A673 (cell line): ENCODE data around the gene ITPR1. TPM values are rescaled to one million over a fixed set of nuclear protein-coding genes. Genes with fewer than 3 reads are reported as not detected.

Experiments
- BruUV-seq: library from RNA; stranded (reverse); fragments of 400-500 nt; replicated peaks from 2 replicates; lab custom pipeline; 2021; lab: Mats Ljungman, UMichigan
- CTCF ChIA-PET: fragments of 300-600 bp; sonication (Branson Sonifier 250); formaldehyde crosslinking; loops from one replicate; lab custom pipeline; 2022; ENCODE audit warnings: antibody characterized with exemption; lab: Charles Lee
- POLR2A ChIA-PET: fragments of 300-600 bp; sonication (Branson Sonifier 250); formaldehyde crosslinking; loops from one replicate; lab custom pipeline; 2022; ENCODE audit warnings: antibody characterized with exemption; ENCODE audit not compliant: low non-redundant PET; lab: Charles Lee
- DNase-seq: peaks from one replicate; pipeline ENCODE4 v3.0.0-alpha.2; 2015; ENCODE audit warnings: low spot score
- H3K27ac ChIP-seq: fragments of 200-600 bp; sonication (generic); 2 replicates; pipeline ENCODE4 v1.5.1; 2016; ENCODE audit warnings: mixed run types, low read depth, mild to moderate bottlenecking, mixed read lengths, antibody characterized with exemption, low read length; ENCODE audit not compliant: poor library complexity, severe bottlenecking
- H3K27me3 ChIP-seq: fragments of 200-600 bp; sonication (generic); replicated peaks from 2 replicates; pipeline ENCODE4 v1.6.1; 2017; ENCODE audit warnings: mixed run types, low read depth, mild to moderate bottlenecking, mixed read lengths, antibody characterized with exemption, low read length; ENCODE audit not compliant: insufficient read depth, poor library complexity
- H3K36me3 ChIP-seq: fragments of 200-600 bp; sonication (generic); 2 replicates; pipeline ENCODE4 v1.6.1; 2016; ENCODE audit warnings: mixed run types, mild to moderate bottlenecking, mixed read lengths, antibody characterized with exemption, low read length; ENCODE audit not compliant: insufficient read depth, poor library complexity, severe bottlenecking
- H3K4me1 ChIP-seq: fragments of 200-600 bp; sonication (generic); 2 replicates; pipeline ENCODE4 v1.6.1; 2017; ENCODE audit warnings: mixed run types, mild to moderate bottlenecking, mixed read lengths, antibody characterized with exemption, low read length; ENCODE audit not compliant: insufficient read depth, poor library complexity, severe bottlenecking
- H3K4me3 ChIP-seq: fragments of 200-600 bp; sonication (generic); 2 replicates; pipeline ENCODE4 v1.5.1; 2016; ENCODE audit warnings: low read depth, mixed run types, mild to moderate bottlenecking, mixed read lengths, low read length; ENCODE audit not compliant: poor library complexity, severe bottlenecking
- H3K9me3 ChIP-seq: fragments of 200-600 bp; sonication (generic); 2 replicates; pipeline ENCODE4 v1.6.1; 2016; ENCODE audit warnings: mixed run types, low read depth, mild to moderate bottlenecking, mixed read lengths, antibody characterized with exemption, low read length; ENCODE audit not compliant: poor library complexity, severe bottlenecking
- EZH2 ChIP-seq: fragments of 200-600 bp; sonication (generic); IDR thresholded peaks from 2 replicates; pipeline ENCODE4 v1.6.1; 2017; ENCODE audit warnings: borderline replicate concordance, low read depth, mild to moderate bottlenecking, mixed read lengths, antibody characterized with exemption, low read length; ENCODE audit not compliant: poor library complexity, severe bottlenecking
- intact Hi-C: fragments of 100-400 bp; cut with micrococcal nuclease; formaldehyde crosslinking; loops from one replicate; pipeline ENCODE4 v1.10.0; 2022; ENCODE audit not compliant: unreplicated experiment
- total RNA-seq: library from RNA; stranded (reverse); gene quantifications from 2 replicates; pipeline ENCODE4 v1.2.3, GENCODE V29; 2021
- TF ChIP-seq, protein P1 (sequence below): fragments of 300-800, 200-600 bp; sonication (generic); conservative IDR thresholded peaks from 2 replicates; pipeline ENCODE4 v1.5.1; 2017; ENCODE audit warnings: low read depth, mild to moderate bottlenecking, antibody characterized with exemption, low read length, moderate library complexity, mixed read lengths

The ITPR1 gene
- total RNA-seq, 1 experiment from 2014 or later: 8.6 TPM

DNA sequence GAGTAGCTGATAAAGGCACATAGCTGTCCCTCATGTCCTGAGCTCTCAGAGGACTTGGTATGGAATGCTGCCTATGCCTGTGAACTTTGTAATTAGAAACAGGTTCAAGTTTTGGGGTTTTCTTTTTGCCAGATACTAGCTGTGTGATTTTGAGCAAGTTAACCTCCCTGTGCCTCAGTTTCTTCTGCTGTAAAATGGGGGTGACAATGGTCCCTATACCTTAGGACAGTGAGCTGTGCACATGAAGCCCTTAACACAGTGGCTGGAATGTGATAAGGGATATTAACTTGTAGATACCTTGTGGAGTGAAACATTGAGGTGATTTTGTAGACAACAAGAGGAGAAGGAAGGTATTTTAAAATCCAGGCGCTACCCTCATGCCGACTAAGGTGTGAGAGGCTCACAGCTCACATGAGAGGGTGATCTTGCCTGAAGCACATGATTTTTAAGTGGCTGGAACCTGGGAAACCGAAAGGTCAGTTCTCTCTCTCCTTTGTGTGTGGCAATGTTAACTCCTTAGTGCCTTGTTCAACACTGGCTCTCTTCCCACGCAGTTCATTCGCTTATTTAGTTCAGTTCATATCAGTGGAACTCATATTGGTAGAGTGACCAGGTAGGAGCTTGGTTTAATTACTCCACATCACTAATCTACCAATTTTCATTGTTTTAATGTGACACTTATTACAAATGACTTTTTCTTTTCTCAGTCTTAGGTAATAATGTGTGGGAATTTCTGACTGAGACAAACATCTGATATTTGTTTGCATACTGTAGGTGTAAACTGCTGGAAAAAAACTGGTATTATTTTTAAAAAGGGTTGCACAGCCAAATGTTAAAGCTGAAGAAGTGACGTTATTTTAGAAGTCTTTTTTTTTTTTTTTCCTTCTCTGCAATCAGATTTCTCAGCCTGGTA, 236.2 kb downstream of the ITPR1 start:
- no TSS peak for BruUV-seq
- Histone ChIP-seq H3K36me3 (no peaks in the 10 kb centered on the region), H3K4me3 (no peak overlapping the region), H3K4me1 (peaks cover 15% of the 10 kb centered on the region), H3K27me3 (no peaks in the 10 kb centered on the region), H3K27ac (no peak overlapping the region), H3K9me3 (no peaks in the 10 kb centered on the region)
- TF ChIP-seq, protein P1, sequence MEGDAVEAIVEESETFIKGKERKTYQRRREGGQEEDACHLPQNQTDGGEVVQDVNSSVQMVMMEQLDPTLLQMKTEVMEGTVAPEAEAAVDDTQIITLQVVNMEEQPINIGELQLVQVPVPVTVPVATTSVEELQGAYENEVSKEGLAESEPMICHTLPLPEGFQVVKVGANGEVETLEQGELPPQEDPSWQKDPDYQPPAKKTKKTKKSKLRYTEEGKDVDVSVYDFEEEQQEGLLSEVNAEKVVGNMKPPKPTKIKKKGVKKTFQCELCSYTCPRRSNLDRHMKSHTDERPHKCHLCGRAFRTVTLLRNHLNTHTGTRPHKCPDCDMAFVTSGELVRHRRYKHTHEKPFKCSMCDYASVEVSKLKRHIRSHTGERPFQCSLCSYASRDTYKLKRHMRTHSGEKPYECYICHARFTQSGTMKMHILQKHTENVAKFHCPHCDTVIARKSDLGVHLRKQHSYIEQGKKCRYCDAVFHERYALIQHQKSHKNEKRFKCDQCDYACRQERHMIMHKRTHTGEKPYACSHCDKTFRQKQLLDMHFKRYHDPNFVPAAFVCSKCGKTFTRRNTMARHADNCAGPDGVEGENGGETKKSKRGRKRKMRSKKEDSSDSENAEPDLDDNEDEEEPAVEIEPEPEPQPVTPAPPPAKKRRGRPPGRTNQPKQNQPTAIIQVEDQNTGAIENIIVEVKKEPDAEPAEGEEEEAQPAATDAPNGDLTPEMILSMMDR: no peak
- no peak for TF ChIP-seq EZH2
- DNase-seq: no peak
- intact Hi-C loops: no loop called here
- POLR2A ChIA-PET: no interaction called here
- CTCF ChIA-PET: interaction anchor here (0.6 kb wide), 1 partner anchor 251 kb away, joined by 3 read pairs; no protein-coding TSS in a partner anchor

DNA sequence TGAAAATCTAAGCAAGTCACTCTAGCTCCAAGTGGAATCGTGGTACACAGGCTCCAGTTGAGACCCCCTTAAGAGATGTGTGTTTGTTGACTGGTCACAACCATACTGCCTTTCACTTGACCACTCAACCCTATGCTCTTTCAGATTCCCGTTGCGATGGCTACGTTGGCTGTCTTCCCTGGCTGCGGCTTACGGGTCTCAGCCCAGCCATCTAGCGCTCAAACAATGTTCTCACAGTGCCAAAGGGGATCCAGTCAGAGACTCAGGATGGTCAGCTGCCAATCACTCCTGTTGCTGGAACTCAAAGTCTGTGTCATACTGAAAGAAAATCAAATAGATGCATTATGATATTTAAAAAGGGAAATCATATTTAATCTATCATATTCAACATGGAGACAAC, 237.6 kb downstream of the ITPR1 start:
- TF ChIP-seq EZH2: no peak
- TF ChIP-seq, protein P1: no peak
- H3K4me3 ChIP-seq: no peak overlapping the region
- H3K27ac ChIP-seq: no peak overlapping the region
- H3K9me3 ChIP-seq: no peaks in the 10 kb centered on the region
- H3K36me3 ChIP-seq: no peaks in the 10 kb centered on the region
- POLR2A ChIA-PET: no interaction called here
- DNase-seq: no peak
- CTCF ChIA-PET: no interaction called here
- H3K27me3 ChIP-seq: no peaks in the 10 kb centered on the region
- no TSS peak for BruUV-seq
- peaks cover 28% of the 10 kb centered on the region for H3K4me1 ChIP-seq
- intact Hi-C loops: no loop called here

DNA sequence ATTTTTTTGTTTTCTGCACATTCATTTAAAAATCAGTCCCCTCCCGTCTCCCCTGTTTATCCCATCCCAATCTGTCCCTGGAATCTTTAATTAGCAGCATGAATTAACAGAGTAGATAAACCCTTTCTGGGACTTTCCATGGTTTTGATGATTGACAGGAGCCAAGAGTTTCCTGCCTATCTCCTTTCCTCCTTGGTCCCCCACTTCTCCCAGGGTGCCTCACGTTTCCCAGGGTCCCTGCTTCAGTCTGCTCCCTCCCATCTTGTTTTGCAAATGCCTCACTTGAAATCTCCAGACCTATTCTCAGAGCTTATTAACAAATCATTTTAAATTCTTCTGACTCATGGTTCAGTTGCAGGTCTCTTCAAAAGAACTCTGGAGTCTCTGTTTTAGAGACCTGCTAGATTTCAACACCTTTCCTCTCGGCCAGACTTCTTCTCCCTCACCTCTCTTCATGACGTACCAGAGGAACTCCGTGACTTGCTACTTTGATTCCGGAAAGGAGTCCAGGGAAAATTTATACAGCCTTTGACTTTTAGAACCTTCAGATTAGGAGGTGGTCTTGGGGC, 238.5 kb downstream of the ITPR1 start:
- CTCF ChIA-PET: no interaction called here

More for the DNA sequence above, 238.5 kb downstream of the ITPR1 start:
- no peaks in the 10 kb centered on the region for H3K27me3 ChIP-seq
- no peak for TF ChIP-seq EZH2
- TF ChIP-seq, protein P1: no peak
- H3K4me3 ChIP-seq: no peak overlapping the region
- no peaks in the 10 kb centered on the region for H3K9me3 ChIP-seq
- intact Hi-C loops: no loop called here
- no peak overlapping the region for H3K27ac ChIP-seq
- BruUV-seq: no TSS peak
- peaks cover 36% of the 10 kb centered on the region for H3K4me1 ChIP-seq
- POLR2A ChIA-PET: no interaction called here
- no peaks in the 10 kb centered on the region for H3K36me3 ChIP-seq
- no peak for DNase-seq
